IMR-90 (cell line): ENCODE measurements around the gene TAF3. TPM values are rescaled to one million over a fixed set of nuclear protein-coding genes. Genes with fewer than 3 reads are reported as not detected.

ENCODE experiments used
- ATAC-seq: fragments of 200-7000 bp; cut with Tn5 transposase; 2 replicates; pipeline ENCODE4 v1.9.1; 2020; ENCODE audit warnings: low read depth, mild to moderate bottlenecking, moderate library complexity
- BruUV-seq: library from RNA; stranded (reverse); fragments of 400-500 nt; replicated peaks from 2 replicates; lab custom pipeline; 2021; lab: Mats Ljungman, UMichigan
- CTCF ChIA-PET: fragments of 300-600 bp; formaldehyde crosslinking; extraction: SDS; loops from one replicate; lab custom pipeline; 2021; ENCODE audit warnings: antibody characterized with exemption; lab: Yijun Ruan, JAX
- POLR2A ChIA-PET: fragments of 300-600 bp; sonication (Branson Sonifier 250); formaldehyde crosslinking; loops from one replicate; lab custom pipeline; 2022; ENCODE audit warnings: antibody characterized with exemption; ENCODE audit not compliant: unreplicated experiment; lab: Charles Lee
- DNase-seq: peaks from one replicate; pipeline ENCODE4 v3.0.0; 2013
- H2AFZ ChIP-seq: replicated peaks from 2 replicates; pipeline ENCODE3; 2013; ENCODE audit warnings: low read length, mild to moderate bottlenecking; ENCODE audit not compliant: poor library complexity
- H2AK5ac ChIP-seq: 2 replicates; pipeline ENCODE4 v1.6.1; 2013; ENCODE audit warnings: low read depth, low read length, inconsistent platforms
- H2AK9ac ChIP-seq: replicated peaks from 2 replicates; pipeline ENCODE3; 2013; ENCODE audit warnings: mild to moderate bottlenecking, low read depth, low read length, moderate library complexity; ENCODE audit not compliant: poor library complexity
- H2BK120ac ChIP-seq: 2 replicates; pipeline ENCODE4 v1.6.1; 2013; ENCODE audit warnings: low read depth, low read length, inconsistent platforms
- H2BK15ac ChIP-seq: 3 replicates; pipeline ENCODE4 v1.6.1; 2013; ENCODE audit warnings: low read depth, low read length, inconsistent platforms
- H2BK20ac ChIP-seq: 2 replicates; pipeline ENCODE4 v1.6.1; 2013; ENCODE audit warnings: low read depth, mild to moderate bottlenecking, inconsistent platforms, low read length, moderate library complexity
- H2BK5ac ChIP-seq: 2 replicates; pipeline ENCODE4 v1.6.1; 2013; ENCODE audit warnings: mild to moderate bottlenecking, low read depth, low read length, inconsistent platforms; ENCODE audit not compliant: poor library complexity, severe bottlenecking
- H3K14ac ChIP-seq: replicated peaks from 2 replicates; pipeline ENCODE4 v1.6.1; 2013; ENCODE audit warnings: low read depth, low read length, inconsistent platforms
- H3K18ac ChIP-seq: 2 replicates; pipeline ENCODE4 v1.6.1; 2013; ENCODE audit warnings: low read depth, low read length, control low read depth
- H3K23ac ChIP-seq: 2 replicates; pipeline ENCODE4 v1.6.1; 2013; ENCODE audit warnings: low read depth, low read length, inconsistent platforms
- H3K27ac ChIP-seq: 2 replicates; pipeline ENCODE4 v1.5.1; 2013; ENCODE audit warnings: mild to moderate bottlenecking, control low read depth, low read length; ENCODE audit not compliant: insufficient read depth
- H3K27me3 ChIP-seq: 2 replicates; pipeline ENCODE4 v1.6.1; 2013; ENCODE audit warnings: low read length; ENCODE audit not compliant: control insufficient read depth, insufficient read depth
- H3K36me3 ChIP-seq: 2 replicates; pipeline ENCODE4 v1.6.1; 2013; ENCODE audit warnings: low read length, mixed read lengths; ENCODE audit not compliant: control insufficient read depth, insufficient read depth
- H3K4ac ChIP-seq: 2 replicates; pipeline ENCODE4 v1.6.1; 2013; ENCODE audit warnings: low read depth, low read length, inconsistent platforms
- H3K4me1 ChIP-seq: 2 replicates; pipeline ENCODE4 v1.6.1; 2013; ENCODE audit warnings: low read length, mixed read lengths; ENCODE audit not compliant: control insufficient read depth, insufficient read depth
- H3K4me2 ChIP-seq: 2 replicates; pipeline ENCODE4 v1.6.1; 2013; ENCODE audit warnings: low read depth, mild to moderate bottlenecking, control low read depth, low read length, moderate library complexity
- H3K4me3 ChIP-seq: 2 replicates; pipeline ENCODE4 v1.5.1; 2013; ENCODE audit warnings: low read depth, mild to moderate bottlenecking, control low read depth, low read length, moderate library complexity; ENCODE audit not compliant: insufficient read depth
- H3K56ac ChIP-seq: 2 replicates; pipeline ENCODE4 v1.6.1; 2013; ENCODE audit warnings: low read length, inconsistent platforms; ENCODE audit not compliant: insufficient read depth; ENCODE audit errors: extremely low read depth
- H3K79me1 ChIP-seq, 2 experiments: 2 replicates each; pipeline ENCODE4 v1.6.1; 2013; ENCODE audit warnings: low read length in 2 of 2, inconsistent platforms in 1 of 2, low read depth in 1 of 2
- H3K9ac ChIP-seq: 2 replicates; pipeline ENCODE4 v1.6.1; 2013; ENCODE audit warnings: low read depth, low read length, control low read depth
- H3K9me1 ChIP-seq: 2 replicates; pipeline ENCODE4 v1.6.1; 2013; ENCODE audit warnings: low read length, inconsistent platforms; ENCODE audit not compliant: insufficient read depth
- H3K9me3 ChIP-seq: 2 replicates; pipeline ENCODE4 v1.6.1; 2013; ENCODE audit warnings: low read length; ENCODE audit not compliant: control insufficient read depth, insufficient read depth
- H4K20me1 ChIP-seq: 2 replicates; pipeline ENCODE4 v1.6.1; 2013; ENCODE audit warnings: low read length, inconsistent platforms; ENCODE audit not compliant: insufficient read depth
- H4K5ac ChIP-seq: 2 replicates; pipeline ENCODE4 v1.6.1; 2013; ENCODE audit warnings: mild to moderate bottlenecking, low read depth, low read length, control low read depth
- H4K8ac ChIP-seq, 2 experiments: 2 replicates each; pipeline ENCODE4 v1.6.1; 2013; ENCODE audit warnings: low read depth in 2 of 2, low read length in 2 of 2, control low read depth in 1 of 2, inconsistent platforms in 1 of 2
- H4K91ac ChIP-seq: 2 replicates; pipeline ENCODE4 v1.6.1; 2013; ENCODE audit warnings: low read depth, low read length, inconsistent platforms; ENCODE audit not compliant: insufficient read depth
- BHLHE40 ChIP-seq: fragments of 150-350 bp; IDR thresholded peaks from 2 replicates; pipeline ENCODE4 v1.6.1; 2016; ENCODE audit warnings: mild to moderate bottlenecking, low read depth, low read length
- CEBPB ChIP-seq: IDR thresholded peaks from 2 replicates; pipeline ENCODE4 v1.6.1; 2012; ENCODE audit warnings: low read depth, low read length, improper control_type of control experiment
- CHD1 ChIP-seq: IDR thresholded peaks from 2 replicates; pipeline ENCODE4 v1.6.1; 2012; ENCODE audit warnings: low read depth, low read length, improper control_type of control experiment
- FOS ChIP-seq: fragments of 150-350 bp; IDR thresholded peaks from 2 replicates; pipeline ENCODE4 v1.6.1; 2016; ENCODE audit warnings: low read depth, low read length
- MAFK ChIP-seq: IDR thresholded peaks from 2 replicates; pipeline ENCODE4 v1.6.1; 2012; ENCODE audit warnings: low read depth, low read length, improper control_type of control experiment
- MAZ ChIP-seq: IDR thresholded peaks from 2 replicates; pipeline ENCODE4 v1.6.1; 2012; ENCODE audit warnings: low read depth, mild to moderate bottlenecking, low read length, improper control_type of control experiment, moderate library complexity, borderline replicate concordance
- MXI1 ChIP-seq: IDR thresholded peaks from 2 replicates; pipeline ENCODE4 v1.6.1; 2012; ENCODE audit warnings: low read depth, mild to moderate bottlenecking, low read length, moderate library complexity, borderline replicate concordance
- NFE2L2 ChIP-seq: fragments of 150-350 bp; IDR thresholded peaks from 2 replicates; pipeline ENCODE4 v1.6.1; 2016; ENCODE audit warnings: low read depth, mild to moderate bottlenecking, low read length
- POLR2A ChIP-seq: IDR thresholded peaks from 2 replicates; pipeline ENCODE4 v1.6.1; 2012; ENCODE audit warnings: mild to moderate bottlenecking, low read depth, low read length
- RAD21 ChIP-seq: IDR thresholded peaks from 2 replicates; pipeline ENCODE4 v1.6.1; 2012; ENCODE audit warnings: low read length, improper control_type of control experiment
- RCOR1 ChIP-seq: IDR thresholded peaks from 2 replicates; pipeline ENCODE4 v1.6.1; 2012; ENCODE audit warnings: mild to moderate bottlenecking, low read length, improper control_type of control experiment; ENCODE audit not compliant: insufficient replicate concordance
- RFX5 ChIP-seq: IDR thresholded peaks from 2 replicates; pipeline ENCODE4 v1.8.0; 2012; ENCODE audit warnings: low read depth, mild to moderate bottlenecking, low read length, moderate library complexity
- SMC3 ChIP-seq: fragments of 150-350 bp; IDR thresholded peaks from 2 replicates; pipeline ENCODE4 v1.6.1; 2016; ENCODE audit warnings: low read depth, mild to moderate bottlenecking, antibody characterized with exemption, low read length, moderate library complexity
- WGBS, 2 experiments: methylation state at CpG; one replicate each; pipeline versions ENCODE4 v1.1.5 to v1.1.7; 2013; ENCODE audit warnings: missing lambda C conversion rate in 2 of 2; ENCODE audit not compliant: insufficient read length in 1 of 2; ENCODE audit errors: extremely low coverage in 2 of 2; 5-methylcytosine and 5-hydroxymethylcytosine counted together
- dilution Hi-C: fragments of 300-500 bp; cut with HindIII; formaldehyde crosslinking; loops from one replicate; pipeline ENCODE4 v1.14.3; 2018; ENCODE audit warnings: low sequenced_read_pairs; ENCODE audit not compliant: unreplicated experiment
- in situ Hi-C: fragments of 300-500 bp; cut with MboI; formaldehyde crosslinking; loops from 3 replicates; pipeline ENCODE4 v1.14.3; 2019; ENCODE audit warnings: low sequenced_read_pairs, inconsistent platforms, mixed read lengths
- intact Hi-C: fragments of 100-400 bp; cut with micrococcal nuclease; formaldehyde crosslinking; loops from 2 replicates; pipeline ENCODE4 v1.10.0; 2022
- polyA plus RNA-seq, 3 experiments: library from polyadenylated mRNA; depleted of rRNA; stranded (reverse); fragments of >200 nt; gene quantifications; 2 replicates each; pipeline ENCODE4 v1.2.3, GENCODE V29; 2012; ENCODE audit warnings: low replicate concordance in 1 of 3
- total RNA-seq: library from RNA; depleted of rRNA; stranded (reverse); fragments of >200 nt; gene quantifications from 2 replicates; pipeline ENCODE4 v1.2.3, GENCODE V29; 2012
- TF ChIP-seq, protein P1 (sequence below): fragments of 150-350 bp; IDR thresholded peaks from 2 replicates; pipeline ENCODE4 v1.6.1; 2017; ENCODE audit warnings: mild to moderate bottlenecking, antibody characterized with exemption, low read length, low read depth
- TF ChIP-seq, protein P2 (sequence below): fragments of 150-350 bp; IDR thresholded peaks from 2 replicates; pipeline ENCODE4 v1.6.1; 2016; ENCODE audit warnings: low read depth, mild to moderate bottlenecking, low read length, moderate library complexity, borderline replicate concordance
- TF ChIP-seq, protein P3 (sequence below): conservative IDR thresholded peaks from 2 replicates; pipeline ENCODE4 v1.5.1; 2012; ENCODE audit warnings: mild to moderate bottlenecking, low read depth, low read length, improper control_type of control experiment

Gene TAF3
- total and polyA plus RNA-seq, 2 of the 4 experiments (the other 2 are of a cell fraction): 1.4 to 2.3 TPM

DNA sequence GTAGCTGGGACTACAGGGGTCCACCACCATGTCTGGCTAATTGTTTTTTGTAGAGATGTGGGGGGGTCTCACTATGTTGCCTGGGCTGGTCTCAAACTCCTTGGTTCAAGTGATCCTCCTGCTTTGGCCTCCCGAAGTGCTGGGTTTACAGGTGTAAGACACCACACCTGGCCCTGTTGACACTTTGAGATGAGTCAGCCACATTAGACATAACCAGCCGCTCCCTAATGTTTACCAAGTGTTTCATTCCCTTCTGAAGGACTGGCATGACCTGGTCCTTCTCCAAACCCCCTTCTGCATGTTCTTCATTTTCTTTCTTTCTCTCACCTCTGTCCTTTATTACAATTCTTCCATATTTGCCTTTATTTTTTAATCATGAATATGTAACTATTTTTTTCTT, 67.8 kb downstream of the TAF3 start:
- Histone ChIP-seq H2AK9ac (no peak overlapping the region), H3K27ac (no peak overlapping the region), H3K79me1 (peaks cover 7 to 16% of the 10 kb centered on the region in 2 experiments; a peak in 2 of 4 replicates), H3K9me1 (no peaks in the 10 kb centered on the region; the same call in 1 of the 2 replicates), H3K9ac (no peak overlapping the region), H2BK20ac (no peak overlapping the region), H4K8ac (no peak overlapping the region), H3K4me1 (peaks cover 3% of the 10 kb centered on the region; the same call in 1 of the 2 replicates), H3K9me3 (no peaks in the 10 kb centered on the region), H4K5ac (no peak overlapping the region), H4K20me1 (peaks cover 7% of the 10 kb centered on the region; the same call in 1 of the 2 replicates), H2BK120ac (no peak overlapping the region), H3K4ac (no peak overlapping the region), H2AK5ac (no peak overlapping the region), H2BK15ac (no peak overlapping the region), H3K14ac (no peak overlapping the region), H3K23ac (no peak overlapping the region), H2AFZ (no peak overlapping the region), H3K4me3 (no peak overlapping the region), H3K56ac (no peak overlapping the region), H3K27me3 (no peaks in the 10 kb centered on the region), H4K91ac (no peak overlapping the region), H2BK5ac (no peak overlapping the region), H3K4me2 (no peak overlapping the region), H3K36me3 (no peaks in the 10 kb centered on the region), H3K18ac (no peak overlapping the region)
- ATAC-seq (no peak), DNase-seq (no peak)
- BruUV-seq: no TSS peak
- in situ Hi-C loops: no loop called here
- ChIA-PET POLR2A (no interaction called here), CTCF (no interaction called here)
- 94% methylated on average over 2 of the region's 2 CpGs; no CpG with 5 or more reads in 1 of the 2 experiments for WGBS, 2 experiments
- intact Hi-C loops: loop anchor here (5.0 kb wide), 1 partner anchor 166 kb away; the partner anchor contains the start of gene GATA3
- dilution Hi-C loops: no loop called here
- TF ChIP-seq RAD21 (no peak), CEBPB (no peak), FOS (no peak), BHLHE40 (no peak), CHD1 (no peak), NFE2L2 (no peak), MXI1 (no peak), POLR2A (no peak), MAFK (no peak), RFX5 (no peak), MAZ (no peak), RCOR1 (no peak), SMC3 (no peak)
- TF ChIP-seq, protein P1, sequence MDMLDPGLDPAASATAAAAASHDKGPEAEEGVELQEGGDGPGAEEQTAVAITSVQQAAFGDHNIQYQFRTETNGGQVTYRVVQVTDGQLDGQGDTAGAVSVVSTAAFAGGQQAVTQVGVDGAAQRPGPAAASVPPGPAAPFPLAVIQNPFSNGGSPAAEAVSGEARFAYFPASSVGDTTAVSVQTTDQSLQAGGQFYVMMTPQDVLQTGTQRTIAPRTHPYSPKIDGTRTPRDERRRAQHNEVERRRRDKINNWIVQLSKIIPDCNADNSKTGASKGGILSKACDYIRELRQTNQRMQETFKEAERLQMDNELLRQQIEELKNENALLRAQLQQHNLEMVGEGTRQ: no peak
- TF ChIP-seq, protein P2, sequence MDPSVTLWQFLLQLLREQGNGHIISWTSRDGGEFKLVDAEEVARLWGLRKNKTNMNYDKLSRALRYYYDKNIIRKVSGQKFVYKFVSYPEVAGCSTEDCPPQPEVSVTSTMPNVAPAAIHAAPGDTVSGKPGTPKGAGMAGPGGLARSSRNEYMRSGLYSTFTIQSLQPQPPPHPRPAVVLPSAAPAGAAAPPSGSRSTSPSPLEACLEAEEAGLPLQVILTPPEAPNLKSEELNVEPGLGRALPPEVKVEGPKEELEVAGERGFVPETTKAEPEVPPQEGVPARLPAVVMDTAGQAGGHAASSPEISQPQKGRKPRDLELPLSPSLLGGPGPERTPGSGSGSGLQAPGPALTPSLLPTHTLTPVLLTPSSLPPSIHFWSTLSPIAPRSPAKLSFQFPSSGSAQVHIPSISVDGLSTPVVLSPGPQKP: no peak
- TF ChIP-seq, protein P3, sequence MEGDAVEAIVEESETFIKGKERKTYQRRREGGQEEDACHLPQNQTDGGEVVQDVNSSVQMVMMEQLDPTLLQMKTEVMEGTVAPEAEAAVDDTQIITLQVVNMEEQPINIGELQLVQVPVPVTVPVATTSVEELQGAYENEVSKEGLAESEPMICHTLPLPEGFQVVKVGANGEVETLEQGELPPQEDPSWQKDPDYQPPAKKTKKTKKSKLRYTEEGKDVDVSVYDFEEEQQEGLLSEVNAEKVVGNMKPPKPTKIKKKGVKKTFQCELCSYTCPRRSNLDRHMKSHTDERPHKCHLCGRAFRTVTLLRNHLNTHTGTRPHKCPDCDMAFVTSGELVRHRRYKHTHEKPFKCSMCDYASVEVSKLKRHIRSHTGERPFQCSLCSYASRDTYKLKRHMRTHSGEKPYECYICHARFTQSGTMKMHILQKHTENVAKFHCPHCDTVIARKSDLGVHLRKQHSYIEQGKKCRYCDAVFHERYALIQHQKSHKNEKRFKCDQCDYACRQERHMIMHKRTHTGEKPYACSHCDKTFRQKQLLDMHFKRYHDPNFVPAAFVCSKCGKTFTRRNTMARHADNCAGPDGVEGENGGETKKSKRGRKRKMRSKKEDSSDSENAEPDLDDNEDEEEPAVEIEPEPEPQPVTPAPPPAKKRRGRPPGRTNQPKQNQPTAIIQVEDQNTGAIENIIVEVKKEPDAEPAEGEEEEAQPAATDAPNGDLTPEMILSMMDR: no peak
